NCI-H2196 (cell line): ENCODE data around the gene BCKDK.
"Not testable (repeated sequence)": the region's sequence is repeated elsewhere in the genome, so short reads cannot be mapped to it uniquely, and the experiment has no call there.

Source experiments
- DNase-seq: peaks from one replicate; lab custom pipeline; 2025; ENCODE audit not compliant: unreplicated experiment; lab: John Stamatoyannopoulos, UW

Gene BCKDK

GRCh38 chr16:31141071-31141469 is 32.9 kb downstream of the BCKDK start:
- DNase-seq, result not testable (repeated sequence)

DNA sequence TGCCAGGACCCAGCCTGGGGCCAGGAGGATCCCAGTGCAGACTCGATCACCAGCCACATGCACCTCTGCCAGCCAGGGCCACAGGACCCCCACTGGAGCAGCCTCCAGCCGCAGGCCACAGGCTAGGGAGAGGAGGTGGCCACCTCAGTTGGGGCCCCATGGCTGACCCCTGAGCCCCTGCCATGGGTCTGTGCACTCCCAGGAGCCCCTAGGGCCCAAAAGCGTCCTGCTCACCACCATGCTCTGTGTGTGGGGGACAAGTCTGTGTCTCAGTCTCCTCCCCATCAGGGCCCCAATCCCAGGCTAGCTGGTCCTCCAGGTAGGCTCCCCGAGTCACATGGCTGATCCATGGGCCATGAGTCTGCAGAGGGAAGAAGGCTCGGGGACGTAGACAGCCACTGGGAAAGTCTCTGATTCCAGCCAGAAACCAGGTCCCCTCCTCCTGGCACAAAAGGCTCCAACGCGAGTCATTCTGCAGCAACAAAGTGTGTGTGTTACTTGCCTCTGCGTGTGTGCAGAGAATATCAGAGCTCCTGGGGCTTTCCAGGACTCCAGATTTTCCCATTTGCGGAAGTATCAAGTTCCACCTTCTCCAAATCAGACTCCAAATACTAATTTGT is 33.4 kb downstream of the BCKDK start:
- DNase-seq, result no peak

DNA sequence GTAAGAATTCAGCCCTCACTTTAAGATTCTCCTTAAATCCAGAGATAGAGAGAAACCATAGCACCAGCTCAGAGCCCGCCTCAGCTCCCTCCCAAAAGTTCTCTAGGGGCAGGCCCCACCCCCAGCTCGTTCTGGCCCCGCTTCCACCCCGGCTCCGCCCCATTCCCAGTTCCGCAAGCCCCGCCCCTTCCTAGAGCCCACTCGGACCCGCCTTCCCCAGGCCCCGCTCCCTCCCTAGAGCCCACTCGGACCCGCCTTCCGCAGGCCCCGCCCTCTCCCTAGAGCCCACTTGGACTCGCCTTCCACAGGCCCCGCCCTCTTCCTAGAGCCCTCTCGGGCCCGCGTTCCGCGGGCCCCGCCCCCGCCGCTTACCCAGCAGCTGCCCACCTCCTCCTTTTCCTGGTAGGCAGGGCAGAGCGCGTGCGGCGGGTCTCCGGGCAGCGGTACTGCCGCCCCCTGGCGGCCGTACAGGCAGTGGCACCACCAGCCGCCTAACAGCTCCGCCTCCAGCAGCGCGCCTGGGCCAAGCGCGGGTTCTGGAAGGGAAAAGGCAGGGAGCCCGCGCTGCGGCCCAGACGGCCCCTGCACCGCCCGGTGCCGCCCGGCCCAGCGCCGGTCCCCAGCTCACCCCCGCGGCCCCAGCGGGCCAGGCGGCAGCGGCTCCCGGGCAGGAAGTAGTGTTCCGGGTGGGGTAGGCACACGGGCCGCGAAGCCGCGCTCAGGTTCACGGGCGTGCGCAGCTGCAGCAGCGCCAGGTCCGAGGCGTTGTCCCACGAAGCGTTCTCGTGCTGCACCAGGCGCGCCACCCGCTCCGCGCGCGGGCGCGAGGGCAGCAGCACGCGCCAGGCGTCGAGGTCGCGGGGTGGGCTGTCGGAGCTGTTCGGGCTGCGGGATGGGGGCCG is 34.2 kb downstream of the BCKDK start:
- DNase-seq, result peak; percentile 100

- DNase-seq, result no peak
Observed at GRCh38 chr16:31143011-31143693, 35.0 kb downstream of the BCKDK start.

- DNase-seq, result no peak
Observed at GRCh38 chr16:31143694-31144148, 35.5 kb downstream of the BCKDK start.

- not testable (repeated sequence) for DNase-seq
Observed at GRCh38 chr16:31144418-31144817, 36.2 kb downstream of the BCKDK start.

GRCh38 chr16:31145398-31145990 is 37.3 kb downstream of the BCKDK start:
- DNase-seq, result no peak

DNA sequence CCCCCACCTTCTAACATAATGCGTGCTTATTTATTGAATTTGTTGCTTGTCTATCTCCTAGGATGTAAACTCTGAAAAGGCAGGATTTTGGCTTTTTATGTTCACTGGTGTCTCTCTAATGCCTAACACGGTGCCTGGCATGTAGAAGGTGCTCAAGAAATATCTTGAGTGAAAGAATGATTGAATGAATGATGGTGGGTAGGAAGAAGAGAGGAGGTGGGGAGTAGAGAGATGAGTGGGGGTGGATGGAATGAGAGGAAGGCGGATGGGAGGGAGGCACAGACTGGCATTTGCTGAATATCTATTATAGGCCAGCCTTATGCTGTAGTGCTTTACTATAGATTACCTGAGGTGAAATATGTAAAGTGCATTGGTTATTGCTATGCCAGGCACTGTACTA is 39.4 kb downstream of the BCKDK start:
- DNase-seq, result no peak

DNA sequence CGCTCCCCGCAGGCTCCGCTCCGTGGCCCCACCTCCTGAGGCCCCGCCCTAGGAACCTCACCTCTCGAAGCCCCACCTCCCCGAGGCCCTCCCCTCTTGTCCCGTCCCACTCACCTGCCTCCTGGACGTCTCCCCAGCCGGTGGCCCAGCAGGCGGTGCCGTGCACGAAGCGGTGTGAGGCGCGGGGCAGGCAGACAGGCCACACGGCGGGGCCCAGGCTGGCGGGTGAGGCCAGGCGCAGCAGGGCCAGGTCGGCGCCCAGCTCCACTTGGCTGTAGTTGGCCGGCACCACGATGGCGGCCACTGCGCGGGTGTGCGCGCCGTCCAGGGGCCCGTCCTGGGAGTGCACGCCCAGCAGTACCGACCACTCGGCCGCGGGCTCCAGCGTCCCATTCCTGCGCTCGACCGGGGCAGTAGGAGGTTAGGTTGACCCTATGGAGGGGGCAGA is 40.1 kb downstream of the BCKDK start:
- no peak for DNase-seq

- DNase-seq, result no peak
Observed at GRCh38 chr16:31148896-31149295, 40.7 kb downstream of the BCKDK start.

- no peak for DNase-seq
Observed at GRCh38 chr16:31149332-31149731, 41.1 kb downstream of the BCKDK start.

- DNase-seq, result no peak
Observed at GRCh38 chr16:31149894-31150890, 42.0 kb downstream of the BCKDK start, which contains the start of gene PRSS36. Gene PRSS36 (minus strand): TSS chr16:31150066. CDS start chr16:31150035, 31 bp downstream.

GRCh38 chr16:31150976-31151375 is 42.8 kb downstream of the BCKDK start:
- not testable (repeated sequence) for DNase-seq

- DNase-seq, result no peak
Observed at GRCh38 chr16:31157136-31157535, 49.0 kb downstream of the BCKDK start.
